Stimulated activated CD4-positive, alpha-beta T cell treated with anti-CD3 and anti-CD28 coated beads, Interleukin-4, amount 100 ng/mL, for 1 hour (primary cell): ENCODE measurements around the gene GPR155.
"Not testable (repeated sequence)": the region's sequence is repeated elsewhere in the genome, so short reads cannot be mapped to it uniquely, and the experiment has no call there.

Experiments used
- DNase-seq: peaks from one replicate; pipeline ENCODE4 v3.0.0-alpha.2; 2020

GPR155 gene

DNA sequence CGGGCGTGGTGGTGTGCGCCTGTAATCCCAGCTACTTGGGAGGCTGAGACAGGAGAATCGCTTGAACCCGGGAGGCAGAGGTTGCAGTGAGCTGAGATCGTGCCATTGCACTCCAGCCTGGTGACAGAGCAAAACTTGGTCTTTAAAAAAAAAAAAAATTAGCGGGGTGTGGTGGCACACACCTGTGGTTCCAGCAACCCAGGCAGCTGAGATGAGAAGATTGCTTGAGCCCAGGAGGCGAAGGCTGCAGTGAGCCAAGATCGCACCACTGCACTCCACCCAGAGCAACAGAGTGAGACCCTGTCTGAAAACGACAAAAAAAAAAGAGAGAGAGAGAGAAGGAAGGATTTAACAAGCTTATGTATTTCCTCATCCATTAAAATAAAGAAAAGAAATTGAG is 2.7 kb upstream of the GPR155 start:
- not testable (repeated sequence) for DNase-seq

GRCh38 chr2:174487820-174488162 is 962 bp upstream of the GPR155 start:
- no peak for DNase-seq

GRCh38 chr2:174487108-174487819 is 435 bp upstream of the GPR155 start:
- DNase-seq = peak; percentile 99

DNA sequence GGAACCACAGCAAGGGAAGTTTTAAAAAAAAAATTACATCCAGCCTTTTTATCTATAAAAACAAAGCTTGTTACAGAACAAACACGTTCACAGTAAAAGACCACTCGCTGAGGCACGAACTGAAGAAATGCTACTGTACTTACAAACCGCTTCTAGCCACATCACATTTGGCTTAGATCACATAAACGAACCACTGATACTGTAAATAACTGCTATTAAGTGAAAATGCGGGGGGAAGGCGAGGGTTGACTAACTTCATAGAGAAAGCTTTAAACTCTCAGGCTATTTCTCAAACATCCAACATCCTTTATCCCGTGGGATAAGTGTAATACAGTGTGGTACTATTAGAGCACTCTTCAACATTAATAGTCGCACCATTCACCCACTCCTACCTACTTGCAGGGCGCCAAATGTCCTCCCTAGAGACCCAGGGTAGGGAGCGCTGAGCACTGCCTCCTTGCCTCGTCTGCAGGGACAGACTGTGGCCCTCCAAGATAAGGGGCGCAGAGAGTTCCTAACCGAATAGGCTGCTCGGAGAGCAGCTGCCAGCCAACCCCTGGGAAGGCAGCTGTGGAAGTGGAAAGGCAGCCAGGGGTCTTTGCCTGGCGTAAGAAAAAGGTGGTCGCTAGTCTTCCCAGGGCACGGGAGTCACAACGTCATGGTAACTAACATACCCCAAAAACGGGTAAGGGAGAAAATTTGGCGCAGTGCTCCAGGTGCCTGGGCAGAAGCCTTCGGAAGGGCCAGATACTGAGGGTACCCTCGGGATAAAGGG is 854 bp downstream of the GPR155 start:
- peak; percentile 28 for DNase-seq

DNA sequence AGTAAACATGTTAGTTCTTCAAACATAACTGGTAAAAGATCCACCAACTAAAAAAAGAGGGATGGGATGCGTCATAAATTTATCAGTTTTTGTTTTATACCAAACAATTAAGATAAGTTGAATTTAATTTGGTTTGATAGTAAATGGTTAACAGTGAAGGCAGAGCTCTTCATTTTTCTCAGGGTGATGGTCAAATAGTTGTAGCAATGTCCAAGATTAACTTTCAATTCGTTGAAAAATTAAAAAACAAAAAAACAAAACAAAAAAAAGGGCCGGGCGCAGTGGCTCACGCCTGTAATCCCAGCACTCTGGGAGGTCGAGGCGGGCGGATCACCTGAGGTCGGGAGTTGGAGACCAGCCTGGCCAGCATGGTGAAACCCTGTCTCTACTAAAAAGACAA is 1.8 kb downstream of the GPR155 start:
- DNase-seq = not testable (repeated sequence)

DNA sequence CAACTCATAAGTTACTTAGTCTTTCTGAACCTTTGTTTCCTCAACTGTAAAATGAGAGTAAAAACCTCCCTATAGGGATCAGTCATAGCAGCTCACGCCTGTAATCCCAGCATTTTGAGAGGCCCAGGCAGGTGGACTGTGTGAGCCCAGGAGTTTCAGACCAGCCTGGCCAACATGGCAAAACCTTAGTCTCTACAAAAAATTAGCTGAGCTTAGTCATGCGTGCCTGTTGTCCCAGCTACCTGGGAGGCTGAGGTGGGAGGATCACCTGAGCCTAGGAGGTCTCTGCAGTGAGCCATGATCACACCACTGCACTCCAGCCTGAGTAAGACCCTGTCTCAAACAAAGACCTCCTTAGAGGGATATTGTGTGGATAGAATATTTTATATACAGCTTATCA is 2.3 kb downstream of the GPR155 start:
- no peak for DNase-seq

- DNase-seq = no peak
Observed at GRCh38 chr2:174482854-174483253, 4.0 kb downstream of the GPR155 start.

GRCh38 chr2:174477759-174478158 is 9.1 kb downstream of the GPR155 start:
- no peak for DNase-seq

- no peak for DNase-seq
Observed at GRCh38 chr2:174473796-174474195, 13.0 kb downstream of the GPR155 start.

DNA sequence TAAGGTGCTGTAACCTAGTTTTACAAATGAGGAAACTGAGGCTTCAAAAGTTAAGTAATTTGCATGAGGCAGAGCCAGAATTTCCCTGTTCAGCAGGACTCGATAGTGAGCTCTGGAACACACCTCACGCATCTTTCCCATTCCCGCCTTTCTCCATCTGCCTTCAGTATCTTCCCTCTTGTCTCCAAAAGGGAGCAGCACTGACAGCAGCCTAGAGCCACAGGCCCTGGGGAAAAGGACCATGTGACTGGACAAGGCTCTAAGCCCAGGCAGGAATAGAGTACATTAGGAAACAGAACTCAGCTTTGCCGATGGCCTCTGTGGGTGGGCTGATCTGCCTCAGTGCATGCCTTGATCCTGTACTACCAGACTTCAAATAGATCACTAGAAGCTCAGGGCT is 21.5 kb downstream of the GPR155 start:
- DNase-seq = no peak

DNA sequence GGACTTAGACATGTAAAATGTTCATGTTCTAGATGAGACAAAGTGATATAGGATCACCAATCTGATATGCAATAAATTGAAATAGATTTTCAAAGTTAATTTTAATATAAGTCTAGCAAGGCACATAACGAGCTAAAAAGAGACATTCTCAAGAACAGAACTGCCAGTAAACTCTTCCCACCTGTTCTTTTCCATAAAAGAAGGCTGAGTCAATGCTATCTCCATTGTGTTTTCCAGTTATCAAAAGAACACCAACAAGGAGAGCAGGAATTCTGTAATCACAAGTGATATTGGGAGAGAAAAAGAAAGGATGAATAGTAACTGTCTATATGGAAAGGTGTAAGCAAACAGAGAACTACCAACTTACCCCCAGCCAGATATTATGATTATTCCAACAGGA is 25.6 kb downstream of the GPR155 start:
- no peak for DNase-seq

GRCh38 chr2:174454566-174454965 is 32.3 kb downstream of the GPR155 start:
- DNase-seq = no peak

DNA sequence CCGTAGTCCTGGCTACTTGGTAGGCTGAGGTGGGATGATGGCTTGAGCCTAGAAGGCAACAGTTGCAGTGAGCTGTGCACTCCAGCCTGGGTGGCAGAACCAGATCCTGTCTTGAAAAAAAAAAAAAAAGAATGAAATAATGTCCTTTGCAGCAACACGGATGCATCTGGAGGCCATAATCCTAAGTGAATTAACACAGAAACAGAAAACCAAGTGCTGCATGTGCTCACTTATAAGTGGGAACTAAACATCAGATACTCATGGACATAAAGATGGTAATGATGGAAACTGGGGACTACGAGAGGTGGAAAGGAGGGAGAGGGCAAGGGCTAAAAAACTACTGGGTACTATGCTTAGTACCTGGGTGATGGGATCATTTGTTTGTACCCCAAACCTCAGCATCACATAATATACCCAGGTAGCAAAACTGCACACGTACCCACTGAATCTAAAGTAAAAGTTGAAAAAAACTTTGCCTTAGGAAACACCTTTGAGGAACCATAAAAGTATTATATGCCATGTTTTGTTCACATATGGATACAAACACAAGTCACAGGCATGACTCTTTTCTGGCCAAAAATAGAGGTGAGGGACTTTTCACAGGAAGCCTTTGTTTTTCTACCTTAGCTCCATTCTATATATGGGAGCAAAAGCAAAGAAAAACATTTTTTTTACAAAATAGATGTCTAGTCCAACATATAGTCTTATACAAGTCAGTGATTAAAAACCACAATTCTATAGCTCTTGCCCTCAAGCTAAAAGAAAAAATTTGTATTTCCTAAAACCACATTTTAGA is 36.6 kb downstream of the GPR155 start:
- DNase-seq = no peak

GRCh38 chr2:174449033-174449432 is 37.8 kb downstream of the GPR155 start:
- no peak for DNase-seq

DNA sequence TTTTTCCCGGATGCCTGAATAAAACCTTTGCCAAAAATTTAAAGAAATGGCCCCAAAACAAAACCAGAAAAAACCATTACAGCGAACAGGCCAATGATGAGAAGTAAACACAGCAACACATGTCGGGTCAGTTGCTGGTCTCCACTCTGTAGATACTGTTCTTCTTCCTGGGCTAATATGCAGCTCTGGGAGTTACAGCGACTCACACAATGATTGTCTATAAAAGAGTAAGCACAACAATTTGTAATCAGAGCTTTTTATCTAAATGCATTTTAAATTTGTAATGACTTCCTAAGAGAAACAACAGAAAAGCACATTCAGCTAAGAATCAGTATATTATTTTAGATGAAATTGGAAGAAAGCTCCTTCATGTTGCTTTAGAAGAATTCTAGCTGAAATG is 40.3 kb downstream of the GPR155 start:
- DNase-seq = no peak

GRCh38 chr2:174445248-174445647 is 41.6 kb downstream of the GPR155 start:
- no peak for DNase-seq

- DNase-seq = no peak
Observed at GRCh38 chr2:174444761-174445160, 42.1 kb downstream of the GPR155 start.

DNA sequence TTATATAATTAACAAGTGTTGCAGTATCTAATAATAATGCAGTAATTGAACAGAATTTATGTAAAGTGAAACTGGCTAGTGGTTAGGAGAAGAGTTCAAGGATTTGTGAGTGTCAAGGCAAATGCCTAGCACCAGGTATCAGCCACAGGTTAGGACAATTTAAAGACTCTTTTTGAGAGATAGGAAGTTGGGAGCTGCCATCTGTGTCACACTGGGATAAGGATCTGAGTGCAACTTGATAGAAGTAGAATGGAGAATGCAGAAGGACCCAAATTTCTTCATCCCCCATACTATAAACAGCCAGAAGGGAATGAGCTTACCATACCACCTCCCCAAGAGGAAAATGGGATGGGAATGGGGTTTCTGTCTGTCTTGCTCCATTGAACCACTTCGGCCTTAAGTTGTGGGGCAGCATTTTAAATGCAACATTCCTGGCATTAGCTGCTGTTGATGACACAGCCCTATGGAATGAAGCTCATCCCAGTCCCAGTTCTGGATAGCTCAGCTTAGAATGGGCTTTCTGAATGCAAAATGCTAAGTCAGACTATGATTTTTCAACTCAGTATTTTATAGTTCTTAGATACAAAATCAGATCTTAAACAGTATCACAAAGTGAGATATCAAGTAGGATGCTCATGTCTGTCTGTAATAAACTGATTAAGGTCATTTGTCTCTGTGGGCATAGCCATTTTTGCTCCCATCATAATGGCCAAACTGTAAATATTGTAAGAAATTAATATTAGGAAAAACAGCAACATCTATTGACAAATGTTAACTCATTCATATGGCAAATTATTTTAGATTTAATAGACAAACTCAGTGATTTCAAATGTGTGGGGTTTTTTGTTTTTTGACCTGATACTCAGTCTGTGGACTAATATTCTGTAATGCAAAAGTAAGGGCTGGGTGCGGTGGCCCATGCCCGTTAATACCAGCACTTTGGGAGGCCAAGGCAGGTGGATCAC is 44.0 kb downstream of the GPR155 start:
- no peak for DNase-seq

DNA sequence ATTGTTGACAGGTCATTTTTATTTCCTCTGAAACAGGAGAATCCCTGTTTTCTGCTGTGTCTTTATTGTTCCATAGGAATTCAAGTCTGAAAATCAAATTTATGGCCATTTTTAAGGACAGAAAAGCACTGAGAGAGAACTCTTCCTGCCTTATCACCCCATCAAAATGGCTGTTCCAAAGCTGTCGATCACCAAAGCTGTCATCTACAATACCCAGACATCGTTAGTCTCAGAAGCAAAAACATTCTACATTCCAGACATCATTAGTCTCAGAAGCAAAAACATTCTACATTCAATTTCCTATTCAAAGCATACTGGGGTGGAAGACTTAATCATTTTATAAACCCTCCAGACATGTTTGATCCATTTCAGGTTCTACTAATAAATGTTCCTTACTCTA is 46.9 kb downstream of the GPR155 start:
- DNase-seq = no peak

DNA sequence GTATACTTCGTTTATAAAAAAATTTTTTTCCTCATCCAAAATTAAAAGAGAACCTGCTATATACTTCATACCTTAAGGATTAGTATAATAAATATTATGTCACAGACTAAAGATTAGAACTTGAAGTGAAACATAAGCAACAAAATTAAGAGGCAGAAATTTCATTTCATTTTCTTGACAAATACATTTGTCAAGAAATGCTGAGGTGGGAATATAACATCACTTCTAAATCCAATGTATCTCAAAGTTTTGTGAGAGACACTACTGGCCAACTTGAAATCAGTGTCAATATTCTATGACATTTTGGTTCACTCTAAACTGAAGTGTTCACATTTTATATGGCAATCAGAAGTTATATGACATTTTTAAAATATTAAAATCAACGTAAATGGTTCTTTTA is 47.5 kb downstream of the GPR155 start:
- no peak for DNase-seq

DNA sequence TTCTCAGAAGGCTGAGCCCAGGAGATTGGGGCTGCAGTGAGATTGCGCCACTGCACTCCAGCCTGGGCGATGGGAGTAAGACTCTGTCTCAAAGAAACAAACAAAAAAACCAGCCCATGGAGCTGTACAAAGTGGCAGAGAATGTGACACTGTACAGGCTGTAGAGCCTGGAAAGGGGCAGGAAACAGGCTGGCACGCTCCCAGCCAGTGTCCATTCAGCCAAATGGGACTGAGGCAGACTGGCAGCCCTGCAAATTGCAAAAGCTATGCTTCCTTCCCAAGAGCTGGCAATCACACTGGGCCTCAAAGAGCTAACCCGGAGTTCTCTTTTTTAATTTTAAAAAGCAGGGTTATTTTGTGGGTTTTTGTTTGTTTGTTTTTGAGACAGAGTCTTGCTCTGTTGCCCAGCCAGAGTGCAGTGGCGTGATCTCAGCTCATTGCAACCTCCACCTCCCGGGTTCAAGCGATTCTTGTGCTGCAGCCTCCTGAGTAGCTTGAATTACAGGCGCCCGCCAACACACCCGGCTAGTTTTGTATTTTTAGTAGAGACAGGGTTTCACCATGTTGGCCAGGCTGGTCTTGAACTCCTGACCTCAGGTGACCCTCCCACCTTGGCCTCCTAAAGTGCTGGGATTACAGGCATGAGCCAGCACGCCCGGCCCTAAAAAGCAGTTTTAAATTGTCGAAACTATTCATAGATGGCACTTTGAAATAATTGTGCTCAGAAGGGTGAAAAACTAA is 48.5 kb downstream of the GPR155 start:
- DNase-seq = no peak

GRCh38 chr2:174436351-174436750 is 50.5 kb downstream of the GPR155 start:
- no peak for DNase-seq
